Mesendoderm (in vitro differentiated cells): ENCODE results near the gene ORAI2.

ENCODE experiments used
- DNase-seq: peaks from one replicate; pipeline ENCODE4 v3.0.0; 2013
- H2AK5ac ChIP-seq: 2 replicates; pipeline ENCODE4 v1.6.1; 2013; ENCODE audit warnings: low read length, inconsistent platforms
- H2BK120ac ChIP-seq: 2 replicates; pipeline ENCODE4 v1.6.1; 2013; ENCODE audit warnings: low read depth, mild to moderate bottlenecking, low read length, moderate library complexity, mixed read lengths
- H2BK15ac ChIP-seq: replicated peaks from 2 replicates; pipeline ENCODE4 v1.6.1; 2013; ENCODE audit warnings: low read depth, mild to moderate bottlenecking, moderate library complexity
- H2BK5ac ChIP-seq: 2 replicates; pipeline ENCODE4 v1.6.1; 2013; ENCODE audit warnings: low read length, inconsistent platforms
- H3K18ac ChIP-seq: 2 replicates; pipeline ENCODE4 v1.6.1; 2013; ENCODE audit warnings: mild to moderate bottlenecking, low read length, mixed read lengths
- H3K23ac ChIP-seq: one replicate; pipeline ENCODE4 v1.6.1; 2013; ENCODE audit warnings: low read length
- H3K27ac ChIP-seq: 2 replicates; pipeline ENCODE4 v1.5.1; 2013; ENCODE audit warnings: low read depth, mild to moderate bottlenecking, inconsistent platforms, low read length, moderate library complexity
- H3K27me3 ChIP-seq: 2 replicates; pipeline ENCODE4 v1.6.1; 2013; ENCODE audit warnings: low read length, control low read depth, mild to moderate bottlenecking, inconsistent platforms; ENCODE audit not compliant: insufficient read depth, poor library complexity
- H3K36me3 ChIP-seq: 2 replicates; pipeline ENCODE4 v1.6.1; 2013; ENCODE audit warnings: low read length, inconsistent platforms; ENCODE audit not compliant: control insufficient read depth, insufficient read depth
- H3K4ac ChIP-seq: one replicate; pipeline ENCODE4 v1.6.1; 2013; ENCODE audit warnings: low read depth, mild to moderate bottlenecking, low read length, moderate library complexity
- H3K4me1 ChIP-seq: 2 replicates; pipeline ENCODE4 v1.6.1; 2013; ENCODE audit warnings: low read depth, low read length, inconsistent platforms; ENCODE audit not compliant: control insufficient read depth
- H3K4me2 ChIP-seq: 2 replicates; pipeline ENCODE4 v1.6.1; 2013; ENCODE audit warnings: low read length
- H3K4me3 ChIP-seq: 2 replicates; pipeline ENCODE4 v1.5.1; 2013; ENCODE audit warnings: mild to moderate bottlenecking, low read length
- H3K56ac ChIP-seq: one replicate; pipeline ENCODE4 v1.6.1; 2013; ENCODE audit warnings: low read length
- H3K79me1 ChIP-seq: 2 replicates; pipeline ENCODE4 v1.6.1; 2013; ENCODE audit warnings: low read length, inconsistent platforms
- H3K79me2 ChIP-seq: 2 replicates; pipeline ENCODE4 v1.6.1; 2013; ENCODE audit warnings: mild to moderate bottlenecking, low read length; ENCODE audit not compliant: control insufficient read depth, insufficient read depth
- H3K9ac ChIP-seq: 2 replicates; pipeline ENCODE4 v1.6.1; 2013; ENCODE audit warnings: low read length, inconsistent platforms
- H4K5ac ChIP-seq: one replicate; pipeline ENCODE4 v1.6.1; 2013; ENCODE audit warnings: low read length
- H4K8ac ChIP-seq: one replicate; pipeline ENCODE4 v1.6.1; 2013; ENCODE audit warnings: low read depth, mild to moderate bottlenecking, control low read depth, low read length, moderate library complexity
- WGBS: extraction: QIAGEN DNeasy Blood & Tissue Kit; methylation state at CpG from one replicate; pipeline ENCODE4 v1.1.7; 2013; ENCODE audit warnings: low lambda C conversion rate, missing lambda C conversion rate; ENCODE audit not compliant: insufficient coverage; ENCODE audit errors: extremely low coverage; 5-methylcytosine and 5-hydroxymethylcytosine counted together

ORAI2 gene

DNA sequence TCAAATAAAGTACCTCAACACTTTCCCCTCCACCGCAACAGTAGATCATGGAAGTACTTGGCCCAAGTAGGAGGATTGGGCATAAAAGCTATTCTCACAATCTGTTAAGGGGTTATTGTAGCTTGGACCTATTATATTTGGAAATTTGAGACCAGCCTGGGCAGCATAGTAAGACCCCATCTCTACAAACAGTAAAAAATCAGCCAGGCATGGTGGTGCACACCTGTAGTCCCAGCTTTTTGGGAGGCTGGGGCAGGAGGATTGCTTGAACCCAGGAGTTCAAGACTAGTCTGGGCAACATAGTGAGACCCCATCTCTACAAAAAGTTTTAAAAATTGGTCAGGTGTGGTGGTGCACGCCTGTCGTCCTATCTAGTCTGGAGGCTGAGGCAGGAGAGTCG is 24.0 kb upstream of the ORAI2 start:
- no peak for DNase-seq
- Histone ChIP-seq H3K27me3 (no peaks in the 10 kb centered on the region), H4K8ac (no peak overlapping the region), H3K36me3 (peaks cover 12% of the 10 kb centered on the region), H3K56ac (no peak overlapping the region), H3K4ac (no peak overlapping the region), H3K4me1 (no peaks in the 10 kb centered on the region), H3K9ac (no peak overlapping the region), H3K23ac (no peak overlapping the region), H3K18ac (no peak overlapping the region), H3K4me2 (no peak overlapping the region), H4K5ac (no peak overlapping the region), H2BK120ac (no peak overlapping the region), H3K4me3 (no peak overlapping the region), H3K27ac (no peak overlapping the region), H2BK15ac (no peak overlapping the region), H2AK5ac (no peak overlapping the region), H3K79me2 (no peaks in the 10 kb centered on the region), H3K79me1 (peaks cover 3% of the 10 kb centered on the region), H2BK5ac (no peak overlapping the region)
- no CpG with 5 or more reads among the region's 4 CpGs for WGBS

DNA sequence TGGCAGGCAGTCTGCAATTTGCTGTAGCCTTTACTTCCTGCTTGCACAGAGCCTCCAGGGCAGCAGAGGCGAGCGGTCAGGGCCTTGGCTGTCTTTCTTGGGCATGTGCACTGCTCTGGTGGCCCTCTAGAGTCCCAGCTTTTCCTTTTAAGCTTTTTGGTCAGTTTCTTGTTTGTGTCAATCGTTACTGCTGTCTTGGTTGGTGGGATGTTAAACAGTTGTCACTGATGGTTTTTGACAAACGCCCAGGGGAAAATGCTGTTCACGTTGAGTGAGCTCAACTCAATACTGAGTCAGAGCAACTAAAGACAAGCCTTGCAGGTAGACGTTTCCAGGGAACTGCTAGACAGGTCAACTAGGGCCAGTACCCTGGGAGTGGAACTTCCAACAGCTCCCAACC is 23.3 kb upstream of the ORAI2 start:
- Histone ChIP-seq H3K4me1 (no peaks in the 10 kb centered on the region), H3K56ac (no peak overlapping the region), H3K4me3 (no peak overlapping the region), H4K8ac (no peak overlapping the region), H3K79me2 (no peaks in the 10 kb centered on the region), H3K9ac (no peak overlapping the region), H3K4ac (no peak overlapping the region), H3K18ac (no peak overlapping the region), H2AK5ac (no peak overlapping the region), H4K5ac (no peak overlapping the region), H3K27ac (no peak overlapping the region), H3K4me2 (no peak overlapping the region), H3K79me1 (peaks cover 3% of the 10 kb centered on the region), H3K23ac (no peak overlapping the region), H3K27me3 (no peaks in the 10 kb centered on the region), H2BK120ac (no peak overlapping the region), H3K36me3 (peaks cover 12% of the 10 kb centered on the region), H2BK5ac (no peak overlapping the region), H2BK15ac (no peak overlapping the region)
- no CpG with 5 or more reads among the region's 6 CpGs for WGBS
- DNase-seq = no peak

DNA sequence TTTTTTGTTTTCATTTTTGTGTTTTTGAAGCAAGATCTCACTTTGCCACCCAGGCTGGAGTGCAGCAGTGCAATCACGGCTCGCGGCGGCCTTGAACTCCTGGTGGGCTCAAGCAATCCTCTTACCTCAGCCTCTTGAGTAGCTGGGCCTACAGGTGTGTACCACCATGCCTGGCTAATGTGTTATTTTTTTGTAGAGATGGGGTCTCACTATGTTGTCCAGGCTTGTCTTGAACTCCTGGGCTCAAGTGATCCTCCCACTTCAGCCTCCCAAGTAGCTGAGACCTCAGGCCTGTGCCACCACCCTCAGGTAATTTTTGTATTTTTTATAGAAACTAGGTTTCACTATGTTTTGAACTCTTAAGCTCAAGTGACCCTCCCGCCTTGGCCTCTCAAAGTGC is 22.5 kb upstream of the ORAI2 start:
- no peak overlapping the region for H3K23ac ChIP-seq
- no peak overlapping the region for H4K8ac ChIP-seq
- H2BK120ac ChIP-seq = no peak overlapping the region
- WGBS = no CpG with 5 or more reads among the region's 5 CpGs
- H4K5ac ChIP-seq = no peak overlapping the region
- H3K4ac ChIP-seq = no peak overlapping the region
- no peak overlapping the region for H2BK15ac ChIP-seq
- no peak overlapping the region for H3K9ac ChIP-seq
- no peak for DNase-seq
- no peaks in the 10 kb centered on the region for H3K27me3 ChIP-seq
- H3K18ac ChIP-seq = no peak overlapping the region
- peaks cover 12% of the 10 kb centered on the region for H3K36me3 ChIP-seq
- no peak overlapping the region for H3K27ac ChIP-seq
- H3K56ac ChIP-seq = no peak overlapping the region
- H3K4me1 ChIP-seq = no peaks in the 10 kb centered on the region
- no peak overlapping the region for H2BK5ac ChIP-seq
- H3K4me3 ChIP-seq = no peak overlapping the region
- no peak overlapping the region for H2AK5ac ChIP-seq
- no peak overlapping the region for H3K4me2 ChIP-seq
- H3K79me2 ChIP-seq = no peaks in the 10 kb centered on the region
- peaks cover 3% of the 10 kb centered on the region for H3K79me1 ChIP-seq

DNA sequence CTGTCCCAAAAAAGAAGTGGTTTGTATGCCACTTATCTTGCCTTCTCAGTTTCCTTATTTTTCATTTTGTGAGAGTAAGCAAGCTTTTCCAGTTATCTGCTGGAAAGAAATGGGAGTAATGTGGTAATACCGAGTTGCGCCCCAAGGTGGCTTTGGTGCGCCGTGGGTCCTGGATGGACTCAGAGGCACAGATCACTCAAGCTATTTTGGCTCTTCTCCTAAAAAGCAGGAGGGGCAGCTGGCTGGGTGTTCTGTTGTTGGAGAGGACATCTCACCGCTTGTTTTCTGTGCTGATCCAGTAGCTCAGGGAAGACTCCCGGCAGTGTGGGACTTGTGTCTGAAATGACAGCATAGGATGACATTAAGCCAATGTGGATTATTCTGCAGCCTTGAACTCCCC is 20.8 kb upstream of the ORAI2 start:
- Histone ChIP-seq H4K5ac (no peak overlapping the region), H3K27me3 (no peaks in the 10 kb centered on the region), H3K79me1 (peaks cover 3% of the 10 kb centered on the region), H3K4me3 (no peak overlapping the region), H3K27ac (no peak overlapping the region), H3K79me2 (no peaks in the 10 kb centered on the region), H2AK5ac (no peak overlapping the region), H2BK120ac (no peak overlapping the region), H2BK15ac (no peak overlapping the region), H3K4me1 (no peaks in the 10 kb centered on the region), H4K8ac (no peak overlapping the region), H3K23ac (no peak overlapping the region), H3K9ac (no peak overlapping the region), H2BK5ac (no peak overlapping the region), H3K36me3 (peaks cover 12% of the 10 kb centered on the region), H3K4me2 (no peak overlapping the region), H3K18ac (no peak overlapping the region), H3K4ac (no peak overlapping the region), H3K56ac (no peak overlapping the region)
- peak; percentile 47 for DNase-seq
- no CpG with 5 or more reads among the region's 6 CpGs for whole genome bisulfite sequencing

DNA sequence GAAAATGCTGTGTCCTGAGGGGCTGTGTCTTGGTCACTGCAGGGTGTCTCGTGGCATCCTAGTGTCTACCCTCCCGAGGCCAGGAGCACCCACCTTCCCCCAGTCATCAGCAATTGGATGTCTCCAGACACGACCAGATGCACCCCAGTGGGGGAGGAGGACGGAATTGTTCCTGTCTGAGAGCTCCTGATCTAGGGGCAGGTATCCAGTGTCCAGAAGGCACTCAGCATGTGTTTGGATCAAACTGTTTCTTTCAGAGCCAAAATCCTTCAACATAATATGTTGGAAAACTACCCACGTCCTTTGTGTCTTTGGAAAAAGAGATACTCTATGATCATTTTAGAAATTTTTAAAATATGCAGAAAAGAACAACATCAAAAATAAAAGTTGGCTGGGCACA is 20.3 kb upstream of the ORAI2 start:
- H3K4me1 ChIP-seq = no peaks in the 10 kb centered on the region
- H2BK5ac ChIP-seq = no peak overlapping the region
- H2BK120ac ChIP-seq = no peak overlapping the region
- H3K9ac ChIP-seq = no peak overlapping the region
- H2AK5ac ChIP-seq = no peak overlapping the region
- no peak overlapping the region for H3K4ac ChIP-seq
- no peak overlapping the region for H3K23ac ChIP-seq
- no peak overlapping the region for H4K5ac ChIP-seq
- DNase-seq = no peak
- no peak overlapping the region for H2BK15ac ChIP-seq
- no peak overlapping the region for H3K27ac ChIP-seq
- no peak overlapping the region for H3K56ac ChIP-seq
- H3K36me3 ChIP-seq = peaks cover 8% of the 10 kb centered on the region
- no peak overlapping the region for H3K4me3 ChIP-seq
- H3K79me1 ChIP-seq = peaks cover 3% of the 10 kb centered on the region
- no CpG with 5 or more reads among the region's 5 CpGs for WGBS
- H4K8ac ChIP-seq = no peak overlapping the region
- no peaks in the 10 kb centered on the region for H3K79me2 ChIP-seq
- H3K4me2 ChIP-seq = no peak overlapping the region
- no peaks in the 10 kb centered on the region for H3K27me3 ChIP-seq
- H3K18ac ChIP-seq = no peak overlapping the region

DNA sequence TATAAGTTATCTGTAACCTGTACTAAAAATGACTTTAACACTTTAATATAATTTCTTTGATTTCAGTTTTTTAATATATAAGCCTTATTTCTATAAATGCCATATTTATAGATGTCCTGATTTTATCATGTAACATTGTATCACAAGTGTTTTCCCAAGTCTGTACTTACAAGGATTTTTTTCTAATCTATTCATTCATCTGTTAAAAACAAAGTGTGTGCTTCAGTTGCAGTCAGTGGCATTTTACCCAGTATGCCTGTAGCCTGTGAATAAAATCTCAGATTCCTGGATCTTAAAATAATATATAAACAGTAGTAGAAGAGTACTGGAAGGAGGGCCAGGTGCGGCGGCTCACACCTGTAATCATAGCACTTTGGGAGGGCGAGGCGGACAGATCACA is 19.8 kb upstream of the ORAI2 start:
- no CpG with 5 or more reads among the region's 4 CpGs for WGBS

More for the DNA sequence above, 19.8 kb upstream of the ORAI2 start:
- H3K4ac ChIP-seq = no peak overlapping the region
- H3K9ac ChIP-seq = no peak overlapping the region
- H3K4me3 ChIP-seq = no peak overlapping the region
- DNase-seq = no peak
- no peak overlapping the region for H2BK15ac ChIP-seq
- H3K56ac ChIP-seq = no peak overlapping the region
- no peak overlapping the region for H3K4me2 ChIP-seq
- H4K5ac ChIP-seq = no peak overlapping the region
- no peak overlapping the region for H3K27ac ChIP-seq
- peaks cover 3% of the 10 kb centered on the region for H3K79me1 ChIP-seq
- H4K8ac ChIP-seq = no peak overlapping the region
- no peak overlapping the region for H3K18ac ChIP-seq
- H3K27me3 ChIP-seq = no peaks in the 10 kb centered on the region
- H3K23ac ChIP-seq = no peak overlapping the region
- H3K4me1 ChIP-seq = no peaks in the 10 kb centered on the region
- H2BK120ac ChIP-seq = no peak overlapping the region
- H3K36me3 ChIP-seq = peaks cover 8% of the 10 kb centered on the region
- H2BK5ac ChIP-seq = no peak overlapping the region
- no peak overlapping the region for H2AK5ac ChIP-seq
- no peaks in the 10 kb centered on the region for H3K79me2 ChIP-seq
